Activated naive CD8-positive, alpha-beta T cell treated with anti-CD3 and anti-CD28 coated beads, Interleukin-2, amount 10 ng/mL, durations not matched to agents 7 days and 5 days (primary cell): ENCODE data around the gene TNFSF15. TPM values are rescaled to one million over a fixed set of nuclear protein-coding genes. Genes with fewer than 3 reads are reported as not detected.

Source experiments
- ATAC-seq: fragments of 150-1000 bp; cut with Tn5 transposase; one replicate; pipeline ENCODE4 v1.10.0; 2021; ENCODE audit warnings: low read depth, moderate library complexity
- POLR2A ChIA-PET: fragments of 350-600 bp; sonication (Branson Sonifier 250); formaldehyde crosslinking; loops from one replicate; lab custom pipeline; 2021; ENCODE audit warnings: antibody characterized with exemption; lab: Charles Lee
- DNase-seq: peaks from one replicate; pipeline ENCODE4 v3.0.0; 2021
- H3K27ac Mint-ChIP-seq: one replicate; pipeline ENCODE4 v1.8.0; 2022; ENCODE audit warnings: mild to moderate bottlenecking, mixed read lengths
- H3K27me3 Mint-ChIP-seq: one replicate; pipeline ENCODE4 v1.8.0; 2022; ENCODE audit warnings: mild to moderate bottlenecking, moderate library complexity, mixed read lengths
- H3K36me3 Mint-ChIP-seq: one replicate; pipeline ENCODE4 v1.8.0; 2021; ENCODE audit warnings: mild to moderate bottlenecking, mixed read lengths
- H3K4me1 Mint-ChIP-seq: one replicate; pipeline ENCODE4 v1.8.0; 2021; ENCODE audit warnings: mixed read lengths
- H3K4me3 Mint-ChIP-seq: one replicate; pipeline ENCODE4 v1.8.0; 2022; ENCODE audit warnings: mild to moderate bottlenecking, moderate library complexity, mixed read lengths
- H3K9me3 Mint-ChIP-seq: one replicate; pipeline ENCODE4 v1.8.0; 2021; ENCODE audit warnings: mixed read lengths
- total RNA-seq, 2 experiments: library from RNA; stranded (reverse); gene quantifications; one replicate each; pipeline ENCODE4 v1.2.3, GENCODE V29; 2021

TNFSF15 gene
- total RNA-seq, 2 experiments from 2014 or later, result 1.0 to 1.2 TPM

DNA sequence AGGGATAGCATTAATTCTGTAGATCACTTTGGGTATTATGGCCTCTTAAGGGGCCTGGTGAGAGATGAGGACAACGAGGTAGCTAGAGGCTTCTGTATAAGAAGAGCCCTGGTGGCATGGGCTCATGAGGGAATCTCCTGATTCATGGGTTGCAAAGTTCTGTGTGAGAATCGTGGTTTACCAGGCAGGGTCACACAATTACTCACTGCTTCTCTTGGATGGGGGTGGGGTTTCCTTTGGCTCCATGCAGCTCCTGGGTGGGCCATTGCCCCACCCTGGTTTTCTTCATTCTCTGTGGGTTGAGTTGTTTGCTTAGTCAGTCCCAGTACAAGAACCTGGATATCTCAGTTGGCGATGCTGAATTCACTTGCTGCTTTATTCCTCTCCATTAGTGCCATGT lies 30.9 kb upstream of the TNFSF15 start:
- Mint-ChIP-seq H3K27ac (no peak overlapping the region), H3K36me3 (peaks cover 22% of the 10 kb centered on the region)

DNA sequence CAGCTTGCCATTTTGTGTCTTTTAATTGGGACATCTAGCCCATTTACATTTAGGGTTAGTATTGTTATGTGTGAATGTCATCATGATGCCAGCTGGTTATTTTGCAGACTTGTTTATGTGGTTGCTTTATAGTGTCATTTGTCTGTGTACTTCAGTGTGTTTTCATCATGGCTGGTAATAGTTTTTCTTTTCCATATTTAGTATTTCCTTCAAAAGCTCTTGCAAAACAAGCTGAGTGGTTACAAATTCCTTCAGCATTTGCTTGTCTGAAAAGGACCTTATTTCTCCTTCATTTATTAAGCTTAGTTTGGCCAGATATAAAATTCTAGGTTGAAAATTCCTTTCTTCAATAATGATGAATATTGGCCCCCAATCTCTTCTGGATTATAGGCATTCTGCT lies 28.5 kb upstream of the TNFSF15 start:
- Mint-ChIP-seq H3K27me3 (no peaks in the 10 kb centered on the region), H3K4me3 (no peak overlapping the region), H3K36me3 (peaks cover 16% of the 10 kb centered on the region), H3K4me1 (peaks cover 16% of the 10 kb centered on the region), H3K9me3 (peaks cover 6% of the 10 kb centered on the region), H3K27ac (no peak overlapping the region)
- DNase-seq, result no peak
- no peak for ATAC-seq
- POLR2A ChIA-PET, result no interaction called here

More for the DNA sequence above, 30.9 kb upstream of the TNFSF15 start:
- H3K4me1 Mint-ChIP-seq, result peaks cover 15% of the 10 kb centered on the region
- POLR2A ChIA-PET, result no interaction called here
- H3K9me3 Mint-ChIP-seq, result peaks cover 13% of the 10 kb centered on the region
- ATAC-seq, result peak; percentile 39
- no peaks in the 10 kb centered on the region for H3K27me3 Mint-ChIP-seq
- DNase-seq, result no peak
- no peak overlapping the region for H3K4me3 Mint-ChIP-seq

DNA sequence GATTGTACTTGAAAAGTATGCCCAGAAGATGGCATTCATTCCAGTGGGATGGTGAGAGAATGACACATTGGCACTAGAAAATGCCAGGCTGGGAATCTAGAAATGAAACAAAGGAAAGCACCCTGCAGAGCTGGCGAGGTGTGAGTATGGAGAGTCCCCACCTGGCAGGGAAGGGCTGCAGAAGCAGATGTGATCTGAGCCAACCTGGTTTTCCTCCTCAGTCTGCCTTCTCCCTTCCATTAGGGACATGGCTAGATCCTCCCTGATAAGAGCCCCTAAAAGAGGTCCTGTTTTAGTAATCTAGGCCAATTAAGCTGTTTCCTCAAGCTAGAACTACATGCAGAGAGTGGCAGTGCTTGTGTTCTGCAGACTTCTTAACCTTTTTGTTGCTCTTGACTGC lies 24.7 kb upstream of the TNFSF15 start:
- no peak overlapping the region for H3K27ac Mint-ChIP-seq
- no peak overlapping the region for H3K4me3 Mint-ChIP-seq
- no peaks in the 10 kb centered on the region for H3K27me3 Mint-ChIP-seq
- POLR2A ChIA-PET, result no interaction called here
- DNase-seq (no peak), ATAC-seq (no peak)
- peaks cover 18% of the 10 kb centered on the region for H3K36me3 Mint-ChIP-seq
- H3K9me3 Mint-ChIP-seq, result peaks cover 9% of the 10 kb centered on the region
- H3K4me1 Mint-ChIP-seq, result peaks cover 12% of the 10 kb centered on the region

DNA sequence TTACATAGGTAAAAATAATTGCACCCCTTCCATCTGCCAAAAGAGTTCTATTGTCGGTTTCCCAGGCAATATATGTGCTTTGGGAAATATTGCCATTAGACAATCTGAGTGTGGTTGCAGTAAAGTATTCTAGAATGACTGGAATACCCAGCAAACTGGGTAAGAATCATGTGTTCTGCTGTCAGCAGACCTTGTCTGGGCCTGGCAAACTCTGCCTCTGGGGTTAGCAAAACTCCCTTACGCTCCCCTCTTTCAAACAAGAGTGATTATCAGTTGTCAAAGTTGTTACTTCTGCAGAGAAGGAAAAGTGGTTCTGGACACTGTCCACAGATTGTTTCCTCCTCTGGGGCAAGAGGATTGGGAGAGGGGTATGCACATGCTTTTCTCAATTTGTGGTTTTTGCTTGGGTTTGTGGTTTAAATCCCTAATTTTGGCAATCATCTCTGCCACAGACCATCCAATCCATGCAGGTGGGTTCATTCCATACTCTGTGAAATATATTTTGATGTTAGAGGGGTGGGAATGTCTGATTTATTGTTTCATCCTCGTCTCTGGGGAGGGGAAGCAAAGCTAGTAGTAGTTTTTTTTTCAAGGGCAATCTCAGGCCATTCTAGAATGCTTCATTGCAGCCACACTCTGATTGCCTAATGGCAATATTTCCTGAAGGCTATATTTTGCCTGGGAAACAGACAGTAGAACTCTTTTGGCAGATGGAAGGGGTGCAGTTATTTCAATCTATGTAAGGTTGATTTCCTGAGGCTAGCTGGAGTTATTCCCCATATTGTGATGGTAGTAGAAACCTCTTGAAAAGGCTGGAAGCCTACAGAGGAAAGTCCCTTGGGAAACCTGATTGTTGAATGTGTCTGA lies 24.0 kb upstream of the TNFSF15 start:
- POLR2A ChIA-PET, result no interaction called here
- H3K36me3 Mint-ChIP-seq, result peaks cover 14% of the 10 kb centered on the region
- no peak for ATAC-seq
- H3K4me1 Mint-ChIP-seq, result peaks cover 5% of the 10 kb centered on the region
- H3K9me3 Mint-ChIP-seq, result peaks cover 6% of the 10 kb centered on the region
- no peak overlapping the region for H3K27ac Mint-ChIP-seq
- H3K27me3 Mint-ChIP-seq, result no peaks in the 10 kb centered on the region
- no peak overlapping the region for H3K4me3 Mint-ChIP-seq
- no peak for DNase-seq

DNA sequence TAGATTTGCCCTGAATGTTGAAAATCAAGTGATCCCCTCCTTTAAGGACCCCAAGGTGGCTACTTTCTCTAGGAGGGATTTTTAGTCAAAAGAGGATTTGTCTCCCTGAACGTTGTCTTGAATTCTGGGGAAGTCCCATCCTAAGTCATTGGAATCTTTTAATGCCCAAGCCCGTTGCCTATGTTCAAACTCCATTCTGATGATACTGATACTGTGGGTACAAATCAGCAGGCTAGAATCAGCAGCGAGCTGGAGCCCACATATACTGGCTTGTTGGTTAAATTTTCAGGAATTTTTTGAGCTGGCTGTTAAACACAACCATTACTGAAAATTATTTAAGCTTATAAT lies 22.4 kb upstream of the TNFSF15 start:
- peaks cover 5% of the 10 kb centered on the region for H3K9me3 Mint-ChIP-seq
- no peaks in the 10 kb centered on the region for H3K27me3 Mint-ChIP-seq
- ATAC-seq (no peak), DNase-seq (no peak)
- H3K27ac Mint-ChIP-seq, result no peak overlapping the region
- POLR2A ChIA-PET, result no interaction called here
- peaks cover 11% of the 10 kb centered on the region for H3K36me3 Mint-ChIP-seq
- H3K4me3 Mint-ChIP-seq, result no peak overlapping the region
- peaks cover 5% of the 10 kb centered on the region for H3K4me1 Mint-ChIP-seq

DNA sequence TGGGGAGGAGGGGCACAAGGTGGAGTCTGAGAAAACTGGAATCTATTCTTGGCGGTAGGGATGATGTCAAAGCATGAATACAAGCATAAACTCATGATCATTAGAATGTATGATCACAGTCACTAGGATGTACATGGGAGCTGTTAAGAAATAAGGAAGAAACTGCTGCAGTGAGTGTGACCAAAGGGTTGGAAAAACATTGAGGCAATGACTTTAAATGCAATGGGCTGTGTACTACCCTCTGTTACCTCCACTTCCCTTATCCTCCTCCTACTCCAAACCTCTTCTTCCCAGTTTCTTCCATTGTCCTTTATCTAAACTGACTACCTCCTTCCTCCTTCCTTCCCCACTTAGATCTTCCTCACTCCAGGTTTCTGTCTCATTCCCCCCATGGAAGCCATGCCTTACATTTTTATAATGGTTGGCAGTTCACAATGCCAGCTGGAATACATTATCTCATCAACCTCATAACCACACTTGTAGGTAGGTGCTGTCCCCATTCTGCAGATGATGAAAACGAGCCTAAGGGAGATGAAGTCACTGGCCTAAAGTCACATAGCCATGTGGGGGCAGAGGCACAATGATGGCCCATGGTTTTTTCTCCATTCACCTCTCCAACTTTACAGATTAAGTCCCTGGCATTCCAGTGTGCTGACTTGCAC lies 21.9 kb upstream of the TNFSF15 start:
- H3K27ac Mint-ChIP-seq, result no peak overlapping the region
- POLR2A ChIA-PET, result no interaction called here
- peaks cover 4% of the 10 kb centered on the region for H3K9me3 Mint-ChIP-seq
- H3K4me3 Mint-ChIP-seq, result no peak overlapping the region
- no peaks in the 10 kb centered on the region for H3K27me3 Mint-ChIP-seq
- ATAC-seq (no peak), DNase-seq (no peak)
- H3K36me3 Mint-ChIP-seq, result peaks cover 10% of the 10 kb centered on the region
- peaks cover 7% of the 10 kb centered on the region for H3K4me1 Mint-ChIP-seq

DNA sequence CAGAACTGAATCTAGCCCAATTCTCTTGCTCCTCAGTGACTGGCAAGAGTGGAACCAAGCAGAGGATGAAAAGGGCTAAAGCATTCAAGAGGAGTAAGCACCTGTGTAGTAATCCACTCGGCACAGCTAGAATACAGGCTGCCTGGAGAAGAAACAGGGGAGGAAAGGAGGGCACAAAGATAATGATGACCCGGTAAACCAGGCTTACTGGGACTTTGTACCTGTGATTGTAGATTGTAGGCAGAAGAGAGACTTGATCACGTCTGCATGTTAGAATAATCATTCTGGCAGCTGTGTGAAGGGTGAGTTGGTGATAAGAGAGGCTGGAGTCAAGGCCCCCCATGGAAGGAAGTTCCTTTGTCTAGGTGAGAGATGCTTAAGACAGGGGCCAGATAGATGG lies 20.6 kb upstream of the TNFSF15 start:
- no peak for ATAC-seq
- Mint-ChIP-seq H3K4me1 (peaks cover 15% of the 10 kb centered on the region), H3K36me3 (peaks cover 9% of the 10 kb centered on the region), H3K27me3 (no peaks in the 10 kb centered on the region), H3K9me3 (peaks cover 4% of the 10 kb centered on the region), H3K4me3 (no peak overlapping the region), H3K27ac (no peak overlapping the region)
- POLR2A ChIA-PET, result no interaction called here
- no peak for DNase-seq

DNA sequence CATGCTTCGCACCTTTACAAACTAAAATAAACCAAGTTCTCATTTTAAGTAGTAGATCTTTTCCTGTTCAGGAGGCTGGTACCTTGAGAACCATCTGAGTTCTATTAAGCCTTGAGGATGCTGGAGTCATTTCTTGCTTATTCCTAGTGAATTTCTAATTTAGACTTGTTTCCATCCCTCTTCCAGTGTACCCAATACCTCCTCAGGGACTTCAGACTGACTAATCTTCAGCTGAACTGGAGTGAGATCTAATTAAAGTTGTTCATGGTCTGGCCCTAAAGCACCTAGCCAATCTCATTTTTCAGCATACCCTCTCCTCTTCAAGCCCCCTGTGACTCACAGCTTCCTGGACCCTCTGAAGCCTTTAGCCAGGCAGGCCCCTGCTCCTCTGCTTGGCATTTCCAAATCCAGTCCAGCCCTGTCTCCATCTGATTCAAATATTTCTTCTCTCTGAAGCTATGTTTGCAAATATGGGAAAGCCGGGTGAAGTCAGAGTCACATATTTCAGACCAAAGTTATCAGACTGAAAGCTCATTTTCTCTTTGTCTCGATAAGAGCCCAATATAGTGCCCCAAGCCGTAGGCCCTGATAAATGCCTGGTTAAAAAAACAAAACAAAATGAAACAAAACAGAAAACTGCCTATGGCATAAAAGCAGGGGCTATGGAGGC lies 19.4 kb upstream of the TNFSF15 start:
- no peak for ATAC-seq
- DNase-seq, result no peak
- no peaks in the 10 kb centered on the region for H3K27me3 Mint-ChIP-seq
- H3K4me3 Mint-ChIP-seq, result no peak overlapping the region
- POLR2A ChIA-PET, result no interaction called here
- H3K4me1 Mint-ChIP-seq, result peaks cover 14% of the 10 kb centered on the region
- peaks cover 13% of the 10 kb centered on the region for H3K36me3 Mint-ChIP-seq
- no peak overlapping the region for H3K27ac Mint-ChIP-seq
- H3K9me3 Mint-ChIP-seq, result peaks cover 4% of the 10 kb centered on the region

DNA sequence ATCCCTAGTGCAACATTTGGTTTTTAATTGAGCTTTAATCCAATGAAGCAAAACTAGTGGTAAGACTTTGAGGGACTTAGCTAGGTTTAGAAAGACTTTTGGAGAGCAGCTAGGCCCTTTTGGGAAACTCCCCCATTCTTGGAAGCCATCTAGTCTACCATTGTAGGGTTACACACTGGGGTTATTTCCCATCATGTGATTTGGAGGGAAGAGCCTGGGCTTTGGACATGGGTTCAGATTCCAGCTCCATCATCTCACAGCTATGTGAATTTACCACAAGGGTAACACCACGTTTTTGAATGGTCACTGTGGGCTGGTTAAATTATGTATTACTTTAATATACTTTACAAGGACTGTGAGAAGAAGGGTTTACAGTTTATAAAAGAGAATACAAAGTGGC lies 18.3 kb upstream of the TNFSF15 start:
- peaks cover 13% of the 10 kb centered on the region for H3K36me3 Mint-ChIP-seq
- no peaks in the 10 kb centered on the region for H3K27me3 Mint-ChIP-seq
- H3K4me3 Mint-ChIP-seq, result no peak overlapping the region
- H3K9me3 Mint-ChIP-seq, result peaks cover 4% of the 10 kb centered on the region
- DNase-seq, result no peak
- POLR2A ChIA-PET, result no interaction called here
- H3K27ac Mint-ChIP-seq, result no peak overlapping the region
- peaks cover 14% of the 10 kb centered on the region for H3K4me1 Mint-ChIP-seq
- no peak for ATAC-seq

DNA sequence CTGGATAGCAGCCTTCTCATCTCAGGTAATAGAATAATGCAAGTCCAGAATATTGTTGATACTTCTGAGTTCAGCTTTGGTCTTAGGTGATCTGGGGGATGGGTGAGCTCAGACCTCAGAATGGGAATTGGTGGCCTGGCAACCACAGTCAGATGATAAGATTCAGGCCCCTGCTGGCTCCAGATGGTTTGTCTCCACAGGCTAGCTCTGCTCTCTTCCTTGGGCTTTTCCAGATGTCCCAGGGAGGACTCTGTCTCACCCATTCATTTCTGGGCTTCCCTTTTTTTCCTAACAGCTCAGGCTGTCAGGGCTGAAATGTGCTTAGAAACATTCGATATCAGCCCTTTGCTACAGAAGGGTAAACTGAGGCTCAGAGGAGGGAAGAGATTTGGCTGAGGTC lies 17.6 kb upstream of the TNFSF15 start:
- DNase-seq (no peak), ATAC-seq (no peak)
- Mint-ChIP-seq H3K9me3 (peaks cover 4% of the 10 kb centered on the region), H3K27ac (no peak overlapping the region), H3K4me3 (no peak overlapping the region), H3K36me3 (peaks cover 13% of the 10 kb centered on the region), H3K4me1 (peaks cover 14% of the 10 kb centered on the region), H3K27me3 (no peaks in the 10 kb centered on the region)
- POLR2A ChIA-PET, result interaction anchor here (0.8 kb wide), 1 partner anchor 17 kb away, joined by 3 read pairs; the partner anchor contains the start of gene TNFSF15

DNA sequence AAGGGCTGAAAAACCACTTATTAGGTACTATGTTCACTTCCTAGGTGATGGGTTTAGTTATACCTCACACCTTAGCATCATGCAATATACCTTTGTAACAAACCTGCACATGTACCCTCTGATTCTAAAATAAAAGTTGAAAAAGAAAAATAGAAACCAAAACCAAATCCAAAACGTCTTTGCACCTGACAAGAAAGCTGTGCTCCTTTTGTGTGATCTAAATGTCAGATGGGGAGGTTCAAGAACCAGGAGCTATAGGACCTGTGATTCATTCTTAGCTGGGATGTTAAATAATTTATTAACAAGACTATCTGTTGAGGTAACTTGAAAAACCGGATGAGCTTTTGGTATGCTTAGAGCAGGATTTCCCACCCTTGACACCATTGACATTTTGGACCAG lies 16.9 kb upstream of the TNFSF15 start:
- H3K4me3 Mint-ChIP-seq, result peak overlapping the region; percentile 8
- POLR2A ChIA-PET, result interaction anchor here (0.8 kb wide), 1 partner anchor 17 kb away, joined by 3 read pairs; the partner anchor contains the start of gene TNFSF15
- no peaks in the 10 kb centered on the region for H3K27me3 Mint-ChIP-seq
- peaks cover 15% of the 10 kb centered on the region for H3K4me1 Mint-ChIP-seq
- H3K9me3 Mint-ChIP-seq, result peaks cover 4% of the 10 kb centered on the region
- peaks cover 13% of the 10 kb centered on the region for H3K36me3 Mint-ChIP-seq
- DNase-seq, result no peak
- ATAC-seq, result no peak
- peak overlapping the region; percentile 43 for H3K27ac Mint-ChIP-seq

DNA sequence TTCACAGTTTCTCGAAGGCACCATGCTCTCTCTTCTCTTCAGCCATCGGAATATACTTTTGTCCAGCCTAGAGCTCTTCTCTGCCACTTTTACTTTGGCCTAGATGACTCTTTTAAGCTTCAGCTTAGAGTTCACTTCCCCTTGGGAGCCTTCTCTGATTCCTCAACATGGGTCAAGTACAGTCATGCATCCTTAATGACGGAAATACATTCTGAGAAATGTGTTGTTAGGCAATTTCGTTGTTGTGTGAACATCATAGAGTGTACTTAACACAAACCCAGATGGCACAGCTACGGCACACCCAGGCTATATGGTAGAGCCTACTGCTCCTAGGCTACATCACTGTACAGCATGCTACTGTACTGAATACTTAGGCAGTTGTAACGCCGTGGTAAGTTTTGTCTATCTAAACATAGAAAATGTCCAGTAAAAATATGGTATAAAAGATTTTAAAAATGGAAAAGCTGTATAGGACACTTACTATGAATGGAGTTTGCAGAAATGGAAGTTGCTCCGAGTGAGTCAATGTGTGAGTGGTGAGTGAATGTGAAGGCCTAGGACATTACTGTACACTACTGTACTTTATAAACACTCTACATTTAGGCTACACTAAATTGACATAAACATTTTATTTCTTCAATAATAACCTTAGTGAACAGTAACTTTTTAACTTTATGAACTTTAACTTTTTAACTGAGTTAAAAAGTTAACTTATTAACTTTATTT lies 15.1 kb upstream of the TNFSF15 start:
- POLR2A ChIA-PET, result no interaction called here
- Mint-ChIP-seq H3K36me3 (peaks cover 9% of the 10 kb centered on the region), H3K4me3 (no peak overlapping the region), H3K9me3 (peaks cover 3% of the 10 kb centered on the region), H3K4me1 (peaks cover 15% of the 10 kb centered on the region), H3K27ac (no peak overlapping the region), H3K27me3 (no peaks in the 10 kb centered on the region)
- DNase-seq (no peak), ATAC-seq (no peak)

DNA sequence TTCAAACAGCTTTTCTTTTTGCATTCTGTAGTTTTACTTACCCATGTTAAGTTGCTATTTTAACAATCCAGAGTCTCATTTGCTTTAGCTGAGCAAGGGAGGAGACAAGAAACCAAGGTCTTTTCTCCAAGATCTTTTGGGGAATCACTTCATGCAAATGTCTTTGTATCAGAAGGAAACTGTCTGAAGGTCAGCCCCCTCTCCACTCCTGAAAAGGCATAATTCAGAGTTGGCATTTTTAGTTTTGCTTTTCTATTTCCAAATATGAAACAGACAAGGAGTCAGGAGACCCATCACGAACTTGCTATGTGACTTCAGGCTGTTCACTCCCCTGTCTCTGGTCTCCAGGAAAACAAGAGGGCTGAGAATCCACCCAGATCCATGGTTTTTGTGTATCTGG lies 12.3 kb upstream of the TNFSF15 start:
- POLR2A ChIA-PET, result no interaction called here
- H3K9me3 Mint-ChIP-seq, result peaks cover 12% of the 10 kb centered on the region
- H3K4me1 Mint-ChIP-seq, result peaks cover 19% of the 10 kb centered on the region
- H3K4me3 Mint-ChIP-seq, result no peak overlapping the region
- DNase-seq (no peak), ATAC-seq (no peak)
- no peak overlapping the region for H3K27ac Mint-ChIP-seq
- H3K27me3 Mint-ChIP-seq, result no peaks in the 10 kb centered on the region
- peaks cover 19% of the 10 kb centered on the region for H3K36me3 Mint-ChIP-seq
